ENCODE data around the gene MIER1. TPM values are rescaled to one million over a fixed set of nuclear protein-coding genes. Genes with fewer than 3 reads are reported as not detected.

Gene MIER1
- total RNA-seq, 4 donors from 2014 or later: 25.1 to 59.9 (median 44.9) TPM

- H3K4me3 ChIP-seq: no peak overlapping the region
- TF ChIP-seq POLR2A (IDR thresholded peaks at IDR 0.05): no peak
- no peak for TF ChIP-seq CTCF (IDR thresholded peaks at IDR 0.05)
- peak overlapping the region; percentile 62 to 84 for H3K27ac ChIP-seq
- no peaks in the 10 kb centered on the region for H3K9me3 ChIP-seq
- peak; percentile 70 to 73 for DNase-seq
- peaks cover under 1 to 4% of the 10 kb centered on the region in 2 donors for H3K4me1 ChIP-seq
- intact Hi-C loops (cut with DNase I; ENCODE audit: low total_unique reads): no loop called here
- H3K36me3 ChIP-seq: no peaks in the 10 kb centered on the region
- H3K27me3 ChIP-seq: no peaks in the 10 kb centered on the region
Observed at GRCh38 chr1:66944330-66945274, 19.8 kb downstream of the MIER1 start.

GRCh38 chr1:66945316-66945715 lies 20.5 kb downstream of the MIER1 start:
- no peak for TF ChIP-seq POLR2A (IDR thresholded peaks at IDR 0.05)
- TF ChIP-seq CTCF (IDR thresholded peaks at IDR 0.05): no peak
- intact Hi-C loops (cut with DNase I; ENCODE audit: low total_unique reads): no loop called here
- no peaks in the 10 kb centered on the region for H3K9me3 ChIP-seq
- no peak for DNase-seq
- no peak overlapping the region for H3K4me3 ChIP-seq
- no peaks in the 10 kb centered on the region for H3K36me3 ChIP-seq
- H3K27ac ChIP-seq: peak overlapping the region; percentile 62 to 84
- H3K4me1 ChIP-seq: peaks cover 0 to 4% of the 10 kb centered on the region in 2 donors
- no peaks in the 10 kb centered on the region for H3K27me3 ChIP-seq

- Histone ChIP-seq H3K4me3 (no peak overlapping the region), H3K36me3 (no peaks in the 10 kb centered on the region), H3K4me1 (peaks cover 0 to 4% of the 10 kb centered on the region in 2 donors), H3K9me3 (no peaks in the 10 kb centered on the region), H3K27me3 (no peaks in the 10 kb centered on the region), H3K27ac (no peak overlapping the region)
- intact Hi-C loops (cut with DNase I; ENCODE audit: low total_unique reads): no loop called here
- DNase-seq: no peak
- TF ChIP-seq CTCF (IDR thresholded peaks at IDR 0.05): no peak
- no peak for TF ChIP-seq POLR2A (IDR thresholded peaks at IDR 0.05)
Observed at GRCh38 chr1:66947267-66947666, 22.5 kb downstream of the MIER1 start.

GRCh38 chr1:66951513-66951912 lies 26.7 kb downstream of the MIER1 start:
- Histone ChIP-seq H3K27me3 (no peaks in the 10 kb centered on the region), H3K9me3 (no peaks in the 10 kb centered on the region), H3K36me3 (no peaks in the 10 kb centered on the region), H3K4me3 (no peak overlapping the region), H3K27ac (no peak overlapping the region), H3K4me1 (no peaks in the 10 kb centered on the region)
- no peak for DNase-seq
- intact Hi-C loops (cut with DNase I; ENCODE audit: low total_unique reads): no loop called here
- no peak for TF ChIP-seq CTCF (IDR thresholded peaks at IDR 0.05)
- TF ChIP-seq POLR2A (IDR thresholded peaks at IDR 0.05): no peak

GRCh38 chr1:66954208-66954607 lies 29.4 kb downstream of the MIER1 start:
- H3K4me3 ChIP-seq: no peak overlapping the region
- DNase-seq: no peak
- no peak overlapping the region for H3K27ac ChIP-seq
- no peaks in the 10 kb centered on the region for H3K4me1 ChIP-seq
- TF ChIP-seq POLR2A (IDR thresholded peaks at IDR 0.05) (no peak), CTCF (IDR thresholded peaks at IDR 0.05) (no peak)
- intact Hi-C loops (cut with DNase I; ENCODE audit: low total_unique reads): no loop called here
- no peaks in the 10 kb centered on the region for H3K36me3 ChIP-seq
- H3K27me3 ChIP-seq: no peaks in the 10 kb centered on the region
- no peaks in the 10 kb centered on the region for H3K9me3 ChIP-seq
